ENCODE measurements around the gene TARBP1. TPM values are rescaled to one million over a fixed set of nuclear protein-coding genes. Genes with fewer than 3 reads are reported as not detected.
A peak's percentile ranks its signal among the peaks of the same experiment; 100 is the strongest.

TARBP1 gene
- total RNA-seq, 1 experiment from 2014 or later: 38.1 TPM

DNA sequence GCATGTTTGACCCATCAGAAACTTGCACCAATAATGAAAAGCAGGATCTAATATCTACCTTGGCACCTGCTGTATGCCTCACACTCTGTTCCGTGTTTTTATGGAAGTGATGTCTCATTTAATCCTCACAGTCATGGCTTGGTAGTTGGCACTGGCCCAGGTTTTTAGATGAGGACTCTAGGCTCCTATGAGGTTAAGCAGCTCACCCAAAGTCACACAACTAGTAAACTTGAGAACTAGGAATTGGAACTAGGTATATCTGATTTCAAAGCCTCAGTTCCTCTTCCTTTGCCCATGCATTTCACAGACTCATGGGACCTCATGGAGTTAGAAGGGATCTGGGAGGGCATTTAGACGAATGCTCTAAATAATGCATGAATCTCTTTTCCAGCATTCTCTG is 21.3 kb upstream of the TARBP1 start:
- intact Hi-C loops (cut with micrococcal nuclease; ENCODE audit: unreplicated experiment): loop anchor here (5.0 kb wide), 1 partner anchor 272 kb away; no protein-coding TSS in a partner anchor
- BruUV-seq (replicated peaks): no TSS peak
- Mint-ChIP-seq H3K9me3 (ENCODE audit: low read depth, unreplicated experiment) (no peaks in the 10 kb centered on the region), H3K36me3 (ENCODE audit: insufficient read depth, unreplicated experiment) (peaks cover 11% of the 10 kb centered on the region), H3K4me1 (ENCODE audit: low read depth, unreplicated experiment) (peaks cover 87% of the 10 kb centered on the region), H3K27me3 (ENCODE audit: unreplicated experiment) (no peaks in the 10 kb centered on the region), H3K4me3 (ENCODE audit: low read depth, unreplicated experiment) (peak overlapping the region; percentile 51), H3K27ac (ENCODE audit: unreplicated experiment) (peak overlapping the region; percentile 97)
- TF ChIP-seq, protein P1, sequence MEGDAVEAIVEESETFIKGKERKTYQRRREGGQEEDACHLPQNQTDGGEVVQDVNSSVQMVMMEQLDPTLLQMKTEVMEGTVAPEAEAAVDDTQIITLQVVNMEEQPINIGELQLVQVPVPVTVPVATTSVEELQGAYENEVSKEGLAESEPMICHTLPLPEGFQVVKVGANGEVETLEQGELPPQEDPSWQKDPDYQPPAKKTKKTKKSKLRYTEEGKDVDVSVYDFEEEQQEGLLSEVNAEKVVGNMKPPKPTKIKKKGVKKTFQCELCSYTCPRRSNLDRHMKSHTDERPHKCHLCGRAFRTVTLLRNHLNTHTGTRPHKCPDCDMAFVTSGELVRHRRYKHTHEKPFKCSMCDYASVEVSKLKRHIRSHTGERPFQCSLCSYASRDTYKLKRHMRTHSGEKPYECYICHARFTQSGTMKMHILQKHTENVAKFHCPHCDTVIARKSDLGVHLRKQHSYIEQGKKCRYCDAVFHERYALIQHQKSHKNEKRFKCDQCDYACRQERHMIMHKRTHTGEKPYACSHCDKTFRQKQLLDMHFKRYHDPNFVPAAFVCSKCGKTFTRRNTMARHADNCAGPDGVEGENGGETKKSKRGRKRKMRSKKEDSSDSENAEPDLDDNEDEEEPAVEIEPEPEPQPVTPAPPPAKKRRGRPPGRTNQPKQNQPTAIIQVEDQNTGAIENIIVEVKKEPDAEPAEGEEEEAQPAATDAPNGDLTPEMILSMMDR (IDR thresholded peaks at IDR 0.05; ENCODE audit: unreplicated experiment): no peak
- CTCF ChIA-PET: interaction anchor here (0.5 to 2.8 kb wide), 7 partner anchors 99 to 604 kb away, joined by 4 to 17 read pairs (median 7); no protein-coding TSS in a partner anchor
- peak; percentile 28 for DNase-seq

DNA sequence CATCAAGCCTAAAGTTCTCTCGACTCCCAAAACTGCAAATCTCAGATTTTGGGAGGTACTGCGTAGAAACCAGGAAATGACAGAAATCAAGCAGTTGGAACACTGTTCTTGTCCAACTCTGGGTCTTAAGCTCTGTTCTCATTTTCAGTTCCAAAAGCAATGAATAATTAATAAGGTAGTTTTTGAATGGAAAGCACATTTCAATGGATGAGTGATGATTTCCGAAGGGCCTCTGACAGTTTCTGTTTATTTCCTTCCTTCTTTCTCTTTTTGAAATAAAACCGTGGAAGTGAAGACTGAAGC is 20.9 kb upstream of the TARBP1 start:
- H3K27ac Mint-ChIP-seq (ENCODE audit: unreplicated experiment): peak overlapping the region; percentile 97
- intact Hi-C loops (cut with micrococcal nuclease; ENCODE audit: unreplicated experiment): loop anchor here (1.0 to 5.0 kb wide), 9 partner anchors 45 to 593 kb away; no protein-coding TSS in a partner anchor
- H3K27me3 Mint-ChIP-seq (ENCODE audit: unreplicated experiment): no peaks in the 10 kb centered on the region
- CTCF ChIA-PET: interaction anchor here (0.7 to 2.8 kb wide), 15 partner anchors 10 to 594 kb away, joined by 3 to 25 read pairs (median 4); no protein-coding TSS in a partner anchor
- no TSS peak for BruUV-seq (replicated peaks)
- TF ChIP-seq, protein P1 (IDR thresholded peaks at IDR 0.05; ENCODE audit: unreplicated experiment): no peak
- H3K4me3 Mint-ChIP-seq (ENCODE audit: low read depth, unreplicated experiment): peak overlapping the region; percentile 51
- peaks cover 87% of the 10 kb centered on the region for H3K4me1 Mint-ChIP-seq (ENCODE audit: low read depth, unreplicated experiment)
- peaks cover 14% of the 10 kb centered on the region for H3K36me3 Mint-ChIP-seq (ENCODE audit: insufficient read depth, unreplicated experiment)
- H3K9me3 Mint-ChIP-seq (ENCODE audit: low read depth, unreplicated experiment): no peaks in the 10 kb centered on the region
- DNase-seq: no peak

DNA sequence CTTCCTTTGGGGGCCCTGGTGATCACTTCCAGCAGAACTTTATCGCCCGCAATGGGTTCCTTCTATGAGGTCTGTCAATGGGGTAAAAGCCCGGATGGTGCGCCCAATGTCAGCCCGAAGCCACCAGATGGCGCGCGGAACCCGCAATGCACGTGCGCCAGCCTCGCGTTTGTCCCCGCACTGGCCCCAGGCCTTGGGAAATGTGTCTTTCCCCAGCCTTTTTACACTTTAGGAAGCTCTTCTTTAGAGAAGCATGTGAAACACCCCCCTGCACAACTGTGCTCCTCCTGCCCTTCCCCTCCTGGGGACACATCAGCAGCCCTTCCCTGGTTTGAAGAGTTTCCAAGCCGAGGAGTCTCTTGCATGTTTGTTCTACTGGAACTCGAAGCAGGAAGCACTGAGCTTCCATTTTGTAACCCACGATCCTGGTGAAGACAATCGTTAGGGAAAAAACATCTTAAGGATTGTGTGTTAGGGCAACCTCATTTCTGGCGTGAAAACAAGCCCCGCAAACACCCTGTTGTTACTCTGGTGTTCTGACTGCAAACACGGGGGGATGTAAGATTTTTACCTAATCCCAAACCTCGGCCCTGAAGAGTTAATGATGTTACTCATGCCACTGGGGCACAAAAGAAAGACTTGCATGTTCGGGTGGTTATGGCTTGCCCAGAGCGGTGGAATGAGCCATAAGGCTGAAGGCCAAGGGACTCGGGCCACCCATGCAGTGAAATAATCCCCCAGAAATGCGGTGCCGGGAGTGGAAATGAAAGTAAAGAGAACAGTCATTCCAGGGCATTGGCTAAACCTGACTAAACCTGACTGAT is 20.4 kb upstream of the TARBP1 start:
- TF ChIP-seq, protein P1 (IDR thresholded peaks at IDR 0.05; ENCODE audit: unreplicated experiment): peak; percentile 93
- intact Hi-C loops (cut with micrococcal nuclease; ENCODE audit: unreplicated experiment): loop anchor here (1.0 to 5.0 kb wide), 8 partner anchors 45 to 594 kb away; no protein-coding TSS in a partner anchor
- Mint-ChIP-seq H3K36me3 (ENCODE audit: insufficient read depth, unreplicated experiment) (peaks cover 14% of the 10 kb centered on the region), H3K4me3 (ENCODE audit: low read depth, unreplicated experiment) (peak overlapping the region; percentile 51), H3K27ac (ENCODE audit: unreplicated experiment) (peak overlapping the region; percentile 97), H3K4me1 (ENCODE audit: low read depth, unreplicated experiment) (peaks cover 87% of the 10 kb centered on the region), H3K9me3 (ENCODE audit: low read depth, unreplicated experiment) (no peaks in the 10 kb centered on the region), H3K27me3 (ENCODE audit: unreplicated experiment) (no peaks in the 10 kb centered on the region)
- CTCF ChIA-PET: interaction anchor here (0.5 to 2.8 kb wide), 22 partner anchors 11 to 594 kb away, joined by 3 to 25 read pairs (median 4); partner anchors contain the start of gene IRF2BP2
- BruUV-seq (replicated peaks): no TSS peak
- peak; percentile 95 for DNase-seq

DNA sequence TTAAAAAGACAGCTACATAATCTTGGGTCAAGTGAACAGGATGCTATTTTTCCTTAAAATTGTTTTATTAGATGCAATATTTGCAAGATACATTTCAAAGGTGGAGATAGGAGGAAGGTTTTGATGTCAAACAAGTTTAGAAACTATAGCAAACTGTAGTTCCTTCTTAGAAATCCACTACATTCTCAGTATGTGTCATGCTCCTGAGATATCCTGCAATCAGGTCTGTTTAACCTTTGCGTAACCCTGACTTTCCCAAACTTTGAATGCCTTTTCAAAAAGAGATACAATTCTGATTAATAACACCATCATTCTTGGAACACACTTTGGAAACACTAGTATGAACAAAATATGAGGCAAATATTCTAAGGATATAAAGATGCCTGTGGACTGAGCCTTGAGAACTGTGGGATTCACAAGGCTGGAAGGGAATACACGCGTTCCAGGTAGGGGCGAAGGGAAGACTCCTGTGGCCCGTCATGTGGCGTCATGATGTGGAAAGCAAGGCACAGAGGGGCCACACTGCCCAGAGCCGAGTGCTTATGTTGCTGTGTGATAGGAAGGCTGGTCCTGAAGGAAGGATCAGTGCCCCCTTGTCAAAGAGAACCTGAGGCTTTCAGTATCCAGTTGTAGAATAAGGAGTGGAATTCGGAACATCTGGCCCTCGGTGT is 19.6 kb upstream of the TARBP1 start:
- peaks cover 14% of the 10 kb centered on the region for H3K36me3 Mint-ChIP-seq (ENCODE audit: insufficient read depth, unreplicated experiment)
- no peaks in the 10 kb centered on the region for H3K27me3 Mint-ChIP-seq (ENCODE audit: unreplicated experiment)
- TF ChIP-seq, protein P1 (IDR thresholded peaks at IDR 0.05; ENCODE audit: unreplicated experiment): no peak
- CTCF ChIA-PET: interaction anchor here (0.5 to 2.8 kb wide), 19 partner anchors 9 to 595 kb away, joined by 3 to 25 read pairs (median 4); partner anchors contain the start of gene IRF2BP2
- intact Hi-C loops (cut with micrococcal nuclease; ENCODE audit: unreplicated experiment): loop anchor here (1.0 to 5.0 kb wide), 8 partner anchors 46 to 595 kb away; no protein-coding TSS in a partner anchor
- no peaks in the 10 kb centered on the region for H3K9me3 Mint-ChIP-seq (ENCODE audit: low read depth, unreplicated experiment)
- peak overlapping the region; percentile 97 for H3K27ac Mint-ChIP-seq (ENCODE audit: unreplicated experiment)
- peaks cover 87% of the 10 kb centered on the region for H3K4me1 Mint-ChIP-seq (ENCODE audit: low read depth, unreplicated experiment)
- peak overlapping the region; percentile 51 for H3K4me3 Mint-ChIP-seq (ENCODE audit: low read depth, unreplicated experiment)
- no peak for DNase-seq
- BruUV-seq (replicated peaks): no TSS peak
